GM19468 (cell line): ENCODE data around the gene POC1A.

ENCODE experiments used
- ATAC-seq: cut with Tn5 transposase; IDR thresholded peaks from one replicate; pipeline ENCODE4 v1.9.1; 2021; ENCODE audit warnings: mild to moderate bottlenecking, moderate library complexity, moderate number of reproducible peaks; ENCODE audit not compliant: unreplicated experiment; ENCODE audit errors: extremely low read depth

POC1A gene

DNA sequence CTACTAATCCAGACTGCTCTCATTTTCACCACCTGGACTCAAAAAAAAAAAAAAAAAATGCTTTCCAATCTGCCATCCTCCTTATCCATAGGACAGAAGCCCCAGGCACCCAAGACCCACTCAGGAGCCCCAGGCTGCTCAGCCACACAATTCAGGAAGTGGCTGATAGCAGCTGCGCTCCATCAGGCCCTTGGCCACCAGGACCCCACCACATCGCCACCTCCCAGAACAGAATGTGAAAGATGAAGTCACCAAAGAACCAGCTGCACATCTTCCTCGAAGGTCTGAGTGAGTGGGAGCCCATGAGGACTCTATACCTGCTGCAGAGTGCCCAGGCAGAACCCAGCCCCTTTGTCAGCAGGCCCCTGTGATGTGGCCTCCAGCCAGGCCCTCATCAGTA is 19.5 kb downstream of the POC1A start:
- no peak for ATAC-seq

DNA sequence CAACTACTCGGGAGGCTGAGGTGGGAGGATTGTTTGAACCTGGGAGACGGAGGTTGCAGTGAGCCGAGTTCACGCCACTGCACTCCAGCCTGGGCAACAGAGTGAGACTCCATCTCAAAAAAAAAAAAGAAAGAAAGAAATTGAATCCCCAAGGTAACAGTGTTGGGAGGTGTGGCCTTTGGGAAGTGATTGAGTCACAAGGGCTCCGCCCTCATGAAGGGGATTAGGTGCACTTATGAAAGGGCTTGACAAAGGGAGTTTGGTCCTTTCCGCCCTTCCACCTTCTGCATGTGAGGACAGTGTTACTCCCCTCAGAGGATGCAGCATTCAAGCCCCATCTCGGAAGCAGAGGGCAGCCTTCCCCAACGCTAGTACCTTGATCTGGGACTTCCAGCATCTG is 21.3 kb downstream of the POC1A start:
- ATAC-seq: no peak

DNA sequence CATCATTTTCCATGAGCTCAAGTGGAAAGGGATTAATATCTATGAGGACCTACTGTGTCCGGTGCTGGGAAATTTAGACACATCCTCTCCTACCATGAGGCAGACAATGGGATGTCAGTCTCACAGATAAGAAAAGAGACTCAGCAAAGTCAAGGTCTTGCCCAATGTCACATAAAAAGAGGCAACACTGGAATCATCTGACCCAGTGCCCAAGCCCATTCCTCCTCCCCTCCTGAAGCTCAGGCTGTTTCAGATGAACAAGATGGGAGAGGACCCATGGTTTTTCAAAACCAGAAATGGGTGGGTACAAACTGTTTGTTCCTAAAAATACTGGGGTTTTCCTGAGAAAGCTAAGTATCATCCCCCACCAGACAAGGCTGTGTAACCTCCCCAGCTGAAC is 22.2 kb downstream of the POC1A start:
- ATAC-seq: no peak

DNA sequence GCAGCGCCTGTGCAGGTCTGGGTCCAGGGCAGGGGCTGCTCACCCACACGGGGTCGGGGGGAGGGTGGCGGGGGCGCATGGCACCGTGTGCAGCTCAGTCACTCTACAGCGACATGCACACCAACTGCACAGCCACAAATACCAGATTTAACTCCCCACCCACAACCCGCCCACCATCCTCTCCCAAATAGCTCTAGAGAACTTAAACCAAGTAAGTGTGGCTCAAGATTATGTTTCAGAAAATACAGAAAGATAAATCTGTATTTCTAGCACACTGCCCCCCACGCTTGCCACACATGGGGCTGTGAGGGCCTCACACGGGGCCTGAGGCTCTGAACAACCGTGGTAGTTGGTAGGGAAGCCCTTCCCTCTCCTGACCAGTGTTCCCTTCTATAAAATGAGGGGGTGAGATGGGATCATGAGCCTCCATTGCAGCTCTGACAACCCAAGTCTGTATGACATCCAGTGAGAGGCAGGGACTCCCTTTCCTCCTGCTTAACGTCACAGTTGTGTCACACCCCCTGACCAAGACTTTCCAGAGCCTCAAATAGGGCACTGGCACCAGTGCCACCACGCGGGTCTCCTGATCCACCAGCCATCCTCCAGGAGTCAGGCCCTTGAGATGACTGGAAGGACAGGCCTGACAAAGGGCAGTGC is 23.1 kb downstream of the POC1A start:
- ATAC-seq: no peak

DNA sequence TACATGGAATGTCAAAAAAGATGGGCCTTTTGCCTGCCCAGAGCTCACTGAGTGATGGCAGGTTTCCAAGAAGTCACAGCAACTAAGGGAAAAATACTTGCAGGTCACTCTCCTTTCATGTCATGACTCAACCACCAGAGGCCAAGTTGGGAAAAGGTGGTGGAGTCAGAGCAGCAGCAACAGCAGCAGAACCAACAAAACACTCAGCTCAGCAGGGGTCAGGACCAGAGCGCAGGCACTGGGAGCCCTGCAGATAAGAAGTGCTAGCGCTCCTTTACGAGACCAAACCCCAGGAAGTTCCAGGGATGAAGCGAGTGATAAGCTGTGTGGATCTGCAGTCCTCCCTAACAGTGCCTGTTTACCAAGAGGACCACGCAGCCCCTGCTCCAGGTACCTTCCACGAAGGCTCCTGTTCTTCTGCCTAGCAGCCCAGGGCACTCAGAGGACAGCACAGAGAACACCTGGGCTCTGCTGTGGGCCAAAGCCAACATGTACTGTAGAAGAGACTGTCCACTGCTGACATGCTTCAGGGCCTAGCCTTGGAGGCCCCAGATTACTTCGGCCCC is 26.0 kb downstream of the POC1A start:
- no peak for ATAC-seq

DNA sequence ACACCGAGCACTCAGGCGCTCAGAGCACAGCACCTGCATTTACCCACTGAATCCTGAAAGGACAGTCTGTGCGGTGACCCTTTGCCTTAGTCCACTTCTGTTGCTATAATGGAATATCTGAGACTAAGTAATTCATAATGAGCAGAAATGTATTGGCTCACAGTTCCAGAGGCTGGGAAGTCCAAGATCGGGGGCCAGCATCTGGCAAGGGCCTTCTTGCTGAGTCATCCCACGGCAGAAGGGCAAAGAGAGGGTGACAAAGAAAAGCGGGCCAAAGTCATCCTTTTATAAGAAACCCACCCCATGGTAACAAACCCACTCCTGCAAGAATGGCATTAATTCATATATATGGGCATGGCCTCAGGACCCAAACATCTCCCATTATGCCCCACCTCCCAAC is 27.7 kb downstream of the POC1A start:
- no peak for ATAC-seq

DNA sequence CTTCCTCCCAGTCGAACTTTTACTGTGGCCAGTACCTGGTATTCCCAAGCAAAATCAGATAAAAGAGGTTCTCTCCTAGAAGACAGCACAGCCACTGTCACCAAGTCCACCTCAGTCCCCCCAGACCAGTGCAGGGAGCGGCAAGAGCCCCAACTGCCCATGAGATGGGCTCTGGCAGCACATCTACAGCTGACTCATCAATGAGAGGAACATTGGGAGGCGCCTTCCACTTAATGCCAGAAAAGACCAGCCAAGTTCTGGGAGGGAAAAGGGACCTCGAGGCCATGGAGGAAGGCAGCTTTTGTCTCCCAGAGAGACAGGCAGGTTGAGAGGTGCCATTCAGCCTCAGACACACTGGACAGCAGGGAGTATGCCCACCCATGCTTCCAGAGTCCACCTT is 28.2 kb downstream of the POC1A start:
- no peak for ATAC-seq

DNA sequence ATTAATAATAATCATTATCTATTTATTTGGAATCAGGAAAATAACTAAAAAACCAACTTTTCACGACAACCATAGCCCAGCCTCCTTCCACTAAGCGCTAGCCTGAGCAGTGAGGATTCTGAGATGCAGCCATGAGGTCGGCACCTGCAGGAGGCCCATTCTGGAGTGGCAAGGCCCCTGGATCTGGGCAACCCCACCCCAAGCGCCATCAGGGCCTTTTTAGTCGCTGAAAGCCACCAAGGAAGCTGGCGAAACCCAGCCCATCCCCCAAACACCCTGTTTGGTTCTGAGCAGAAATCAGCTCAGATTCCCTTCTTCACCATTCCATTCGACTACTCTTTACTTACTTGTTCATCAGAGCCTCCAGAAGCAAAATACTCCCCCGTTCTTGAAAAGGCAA is 29.5 kb downstream of the POC1A start:
- no peak for ATAC-seq

DNA sequence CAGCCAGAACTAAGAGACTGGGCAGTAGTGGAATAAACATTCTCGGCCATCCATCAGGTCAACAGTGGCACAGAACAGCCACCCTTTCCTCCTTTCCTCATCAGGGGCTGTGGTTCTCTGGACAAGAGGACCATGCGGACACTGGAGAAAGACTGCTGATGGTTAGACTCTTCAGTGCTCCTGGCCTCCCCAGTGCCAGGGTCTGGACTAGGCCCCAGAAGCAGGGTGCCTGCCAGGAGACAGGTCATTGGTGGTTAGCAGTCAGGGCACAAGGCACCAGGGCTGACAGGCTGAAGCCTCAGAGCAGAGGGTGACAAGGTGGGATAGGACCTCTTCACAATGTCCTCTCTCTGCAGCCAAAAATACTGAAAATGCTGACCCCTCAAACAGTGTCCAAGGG is 30.1 kb downstream of the POC1A start:
- no peak for ATAC-seq

DNA sequence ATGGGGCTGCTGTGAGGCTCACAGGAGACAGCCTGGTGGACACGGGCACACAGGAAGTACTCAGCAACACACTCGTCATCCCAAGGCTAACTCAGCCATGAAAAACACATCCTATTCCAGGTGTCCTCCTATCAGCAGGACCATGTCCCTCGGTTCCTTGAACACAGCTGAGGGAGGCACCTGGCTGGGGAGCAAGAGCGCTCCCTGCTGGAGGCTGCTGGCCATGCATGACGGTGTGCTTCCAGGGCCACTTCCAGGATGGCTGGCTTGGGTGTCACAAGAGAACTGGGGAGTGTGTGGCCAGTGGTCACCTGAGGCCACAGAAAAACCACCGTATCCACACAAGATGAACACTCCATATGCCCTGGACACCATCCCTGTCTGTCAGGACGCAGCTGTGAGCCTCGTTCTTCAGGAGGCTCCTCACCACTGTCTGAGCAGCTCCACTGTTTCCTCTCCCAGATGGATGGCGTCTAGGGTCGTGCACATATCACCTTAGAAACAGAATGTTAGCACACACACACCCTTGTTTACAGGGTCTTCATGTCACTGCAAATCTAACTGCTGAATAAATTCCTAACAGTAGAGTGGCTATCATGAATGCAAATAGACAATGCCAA is 31.0 kb downstream of the POC1A start:
- no peak for ATAC-seq

DNA sequence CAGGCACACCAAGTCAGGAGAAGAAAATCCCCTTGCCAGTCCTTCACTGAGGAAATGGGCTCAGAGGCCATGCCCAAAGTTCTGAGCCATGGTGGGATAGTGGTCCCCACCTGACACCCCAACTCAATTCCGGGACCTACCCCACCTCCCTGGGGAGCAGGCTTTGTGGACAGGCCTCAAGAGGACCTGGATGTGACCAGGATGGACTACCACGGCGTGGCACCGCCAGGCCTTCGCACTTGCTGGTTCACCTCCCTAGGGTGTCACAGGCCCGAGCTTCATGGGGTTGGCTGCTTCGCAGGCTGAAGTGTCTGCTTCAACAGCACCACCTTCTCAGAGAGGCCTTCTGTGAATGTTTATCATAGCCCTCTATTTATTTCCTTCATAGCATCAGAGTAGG is 31.7 kb downstream of the POC1A start:
- ATAC-seq: no peak

DNA sequence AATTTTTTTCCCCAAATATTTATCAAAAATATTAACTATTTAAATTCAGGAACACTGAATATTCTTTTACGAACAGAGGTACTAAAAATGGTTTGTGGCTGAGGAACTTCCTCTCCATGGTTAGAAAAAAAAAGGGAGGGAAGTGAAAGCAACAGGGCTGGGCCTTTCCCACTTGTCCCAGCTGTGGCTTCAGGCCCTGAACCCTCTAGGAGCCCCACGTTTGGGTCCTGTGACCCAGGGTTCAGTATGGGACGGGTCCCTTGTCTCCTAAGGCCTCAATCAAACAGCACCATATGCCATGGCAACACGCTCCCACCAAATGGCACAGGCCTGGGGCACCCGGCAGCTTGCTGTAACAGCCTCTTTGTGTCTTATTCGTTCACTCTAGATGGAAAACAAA is 32.4 kb downstream of the POC1A start:
- no peak for ATAC-seq

DNA sequence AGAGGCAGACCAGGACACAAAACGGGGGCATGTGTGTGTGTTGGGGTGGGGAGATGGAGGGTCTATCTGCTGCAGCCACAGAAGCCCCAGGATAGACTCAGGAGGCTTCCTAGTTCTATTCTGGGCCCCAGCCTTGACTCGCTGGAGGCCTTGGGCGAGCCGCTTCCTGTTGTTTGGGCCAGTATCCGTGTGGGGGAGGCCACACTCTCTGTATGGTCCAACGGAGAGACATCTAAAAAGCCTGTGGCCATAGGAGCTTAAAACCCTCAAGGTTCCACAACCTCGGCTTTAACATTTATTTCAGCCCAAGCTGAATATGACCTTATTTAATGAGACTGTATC is 32.8 kb downstream of the POC1A start:
- ATAC-seq: no peak

DNA sequence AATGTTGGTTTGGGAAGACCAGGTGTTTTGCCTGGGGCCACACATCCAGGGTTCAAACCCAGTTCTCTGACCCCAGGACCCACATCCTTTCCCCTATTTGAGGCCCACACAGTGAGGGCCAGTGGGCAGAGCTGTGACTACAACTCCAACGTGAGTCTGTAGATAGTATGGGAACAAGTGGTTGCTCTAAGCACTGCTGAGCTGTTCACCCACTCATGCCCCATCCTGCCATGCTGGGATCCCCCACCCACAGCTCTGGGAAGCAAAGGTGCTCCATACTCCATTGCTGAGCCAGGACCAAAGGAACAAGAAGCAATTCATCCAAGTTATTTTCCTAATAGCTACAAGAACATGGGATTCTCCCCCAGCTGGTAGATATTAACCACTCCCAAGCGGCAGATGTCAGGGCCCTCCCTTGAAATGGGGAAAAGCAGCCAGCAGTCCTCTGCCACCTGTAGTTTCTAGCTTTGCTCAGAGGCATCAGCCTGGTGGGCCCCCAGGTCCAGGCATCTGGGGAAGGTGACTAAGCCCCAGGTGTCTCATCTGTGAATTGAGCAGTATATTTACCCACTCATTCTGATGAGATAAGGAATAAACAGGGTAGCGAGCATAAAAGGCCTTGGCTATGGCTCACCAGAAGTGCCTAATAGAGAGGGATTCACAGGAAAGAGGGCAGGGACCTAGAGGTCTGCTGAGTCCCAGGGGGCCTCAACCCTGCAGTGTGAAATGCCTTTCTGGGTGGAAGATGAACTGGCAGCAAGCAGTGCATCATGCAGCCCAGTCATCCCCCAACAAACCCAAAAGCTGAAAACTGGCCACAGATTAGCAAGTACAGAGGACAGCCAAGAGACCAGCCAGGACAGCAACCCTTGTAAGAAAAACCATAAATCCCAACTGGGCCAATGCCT is 33.4 kb downstream of the POC1A start:
- ATAC-seq: no peak

DNA sequence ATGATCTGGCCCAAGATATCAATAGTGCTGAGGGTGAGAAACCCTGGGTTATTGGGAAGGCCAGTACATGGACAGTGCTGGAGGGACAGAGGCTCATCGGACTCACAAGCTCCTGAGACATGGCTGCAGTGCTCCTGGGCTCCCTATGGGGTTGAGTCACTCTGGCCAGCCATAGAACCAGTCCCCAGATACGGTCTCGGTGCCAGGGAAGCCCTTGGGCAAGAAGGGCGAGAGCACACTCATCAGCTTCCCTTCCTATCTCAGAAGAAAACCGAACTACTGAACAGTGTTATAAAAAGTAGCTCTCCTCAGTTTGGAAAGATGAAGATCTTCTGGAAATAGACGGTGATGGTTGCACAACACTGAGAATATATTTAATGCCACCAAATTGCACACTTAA is 34.4 kb downstream of the POC1A start:
- ATAC-seq: no peak

DNA sequence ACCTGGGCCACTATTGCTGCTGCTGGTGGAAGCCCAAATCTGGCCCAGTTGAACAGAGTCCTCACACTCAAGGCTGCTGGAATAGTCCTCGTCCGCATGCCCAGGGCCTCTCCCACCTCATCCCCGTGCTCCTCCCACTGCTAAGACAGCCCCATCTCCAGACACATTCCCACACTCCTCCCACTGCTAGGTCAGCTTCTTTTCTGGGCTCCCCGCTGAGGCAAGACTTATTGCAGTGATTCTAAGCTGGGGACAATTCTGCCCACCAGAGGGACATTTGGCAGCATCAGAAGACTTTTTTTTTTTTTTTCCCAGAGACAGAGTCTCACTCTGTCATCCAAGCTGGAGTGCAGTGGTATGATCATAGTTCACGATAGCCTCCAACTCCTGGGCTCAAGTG is 35.1 kb downstream of the POC1A start:
- ATAC-seq: no peak

DNA sequence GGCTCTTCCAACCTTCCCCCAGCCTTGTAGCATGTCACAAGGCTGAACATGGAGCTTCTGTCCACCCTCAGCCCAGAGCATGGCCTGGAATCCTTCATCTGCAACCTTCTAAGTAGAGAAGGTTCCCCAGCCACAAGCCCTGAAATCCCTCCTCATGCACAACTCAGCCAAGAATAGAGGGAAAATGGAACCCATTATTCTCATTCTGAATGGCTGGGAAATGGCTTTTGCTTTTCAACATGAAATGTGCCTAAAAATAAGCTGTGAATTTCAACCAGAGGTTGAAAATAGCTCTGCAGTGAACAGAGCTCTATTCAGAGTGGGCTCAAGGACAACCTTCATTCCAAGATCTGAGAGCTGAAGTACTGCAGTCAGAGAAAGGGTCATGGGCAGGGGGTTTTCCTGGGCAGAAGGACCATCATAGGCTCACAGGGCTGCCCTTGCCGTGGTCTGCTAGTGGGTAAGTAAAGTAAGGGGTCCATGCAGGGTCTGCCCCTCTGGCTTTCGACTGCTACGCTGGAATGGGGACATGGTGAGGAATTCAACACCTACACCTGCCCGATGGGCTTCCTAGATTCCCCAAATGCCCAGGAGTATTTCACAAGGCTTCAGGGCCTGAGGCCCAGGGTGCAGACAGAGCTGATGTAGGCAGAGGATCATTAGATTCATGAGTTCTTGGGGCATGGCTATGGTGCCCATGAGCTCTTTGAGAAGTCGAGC is 35.9 kb downstream of the POC1A start:
- no peak for ATAC-seq

DNA sequence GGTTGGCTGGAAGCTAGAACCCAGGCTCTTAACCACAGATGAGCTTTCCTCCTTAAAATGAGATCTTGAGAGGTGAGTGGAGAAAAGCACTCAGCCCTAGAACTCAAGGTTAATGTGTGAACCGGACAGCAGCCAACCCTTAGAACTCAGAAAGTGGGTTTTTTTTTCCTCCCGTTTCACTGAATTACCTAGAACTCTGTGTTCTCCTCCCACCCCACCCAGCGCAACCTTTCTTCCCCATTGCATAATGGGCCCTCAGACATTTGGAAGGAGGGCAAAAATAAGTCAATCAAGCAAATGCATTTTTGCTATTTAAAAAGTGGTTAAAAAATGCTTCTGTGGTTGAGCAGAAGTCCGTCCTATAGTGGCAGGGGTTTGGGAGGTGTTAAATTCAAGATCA is 36.7 kb downstream of the POC1A start:
- ATAC-seq: no peak

DNA sequence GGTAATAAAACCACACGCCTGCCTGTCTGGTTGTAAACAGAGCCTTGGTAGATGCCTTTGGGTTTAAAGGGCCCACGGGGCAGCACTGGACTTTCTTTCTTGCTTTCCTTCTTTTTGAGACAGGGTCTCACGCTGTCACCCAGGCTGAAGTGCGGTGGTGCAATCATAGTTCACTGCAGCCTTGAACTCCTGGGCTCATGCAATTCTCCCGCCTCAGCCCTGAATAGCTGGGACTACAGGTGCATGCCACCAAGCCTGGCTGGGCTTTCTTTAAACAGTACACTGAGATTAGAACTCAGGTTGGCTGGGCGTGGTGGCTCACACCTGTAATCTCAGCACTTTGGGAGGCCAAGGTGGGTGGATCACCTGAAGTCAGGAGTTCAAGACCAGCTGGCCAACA is 42.2 kb downstream of the POC1A start:
- ATAC-seq: no peak

DNA sequence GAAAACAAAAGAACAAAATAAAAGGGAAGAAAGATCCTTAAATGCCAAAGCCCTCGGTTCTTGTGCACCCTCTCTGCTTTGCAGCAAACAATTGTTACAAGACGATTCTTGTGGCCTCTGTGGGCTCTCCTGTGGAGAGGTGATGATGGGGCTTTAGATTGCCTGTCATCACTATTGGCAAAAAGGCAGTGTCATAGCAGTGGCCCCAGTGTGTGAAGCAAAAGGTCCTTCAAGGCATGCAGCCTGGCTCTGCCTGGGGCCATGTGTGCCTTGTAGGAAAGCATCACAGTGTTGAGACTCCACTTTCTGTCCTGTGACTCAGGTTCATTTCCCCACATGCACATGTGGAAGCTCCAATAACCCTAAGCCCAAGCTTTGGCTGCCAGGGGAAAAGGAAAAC is 43.7 kb downstream of the POC1A start:
- ATAC-seq: no peak
